Loucy (cell line): ENCODE results near the gene GALNT10.

Source experiments
- H2AFZ ChIP-seq: fragments of 200-600 bp; sonication (generic); 2 replicates; pipeline ENCODE4 v1.6.0; 2016; ENCODE audit warnings: antibody characterized with exemption, mild to moderate bottlenecking, low read length, moderate library complexity
- H3F3A ChIP-seq: fragments of 200-600 bp; 2 replicates; pipeline ENCODE4 v1.6.0; 2016; ENCODE audit warnings: antibody characterized with exemption, low read depth, mild to moderate bottlenecking
- H3K27me3 ChIP-seq: fragments of 200-600 bp; sonication (generic); 2 replicates; pipeline ENCODE4 v1.6.1; 2014; ENCODE audit warnings: low read length, mild to moderate bottlenecking; ENCODE audit not compliant: insufficient read depth, poor library complexity, severe bottlenecking
- H3K36me3 ChIP-seq: fragments of 200-600 bp; sonication (generic); 2 replicates; pipeline ENCODE4 v1.6.1; 2016; ENCODE audit warnings: low read length; ENCODE audit not compliant: insufficient read depth
- H3K4me1 ChIP-seq: fragments of 200-600 bp; sonication (generic); 2 replicates; pipeline ENCODE4 v1.5.1; 2014; ENCODE audit warnings: low read length, mild to moderate bottlenecking; ENCODE audit not compliant: insufficient read depth, poor library complexity, severe bottlenecking
- H3K4me2 ChIP-seq: fragments of 200-600 bp; sonication (generic); 2 replicates; pipeline ENCODE4 v1.6.0; 2014; ENCODE audit warnings: antibody characterized with exemption, low read length, low read depth, mild to moderate bottlenecking; ENCODE audit not compliant: poor library complexity, severe bottlenecking
- H3K4me3 ChIP-seq: fragments of 200-600 bp; sonication (generic); 2 replicates; pipeline ENCODE4 v1.5.1; 2014; ENCODE audit warnings: low read length, mild to moderate bottlenecking, mixed read lengths; ENCODE audit not compliant: poor library complexity, severe bottlenecking
- H3K79me2 ChIP-seq: fragments of 200-600 bp; sonication (generic); 2 replicates; pipeline ENCODE4 v1.6.1; 2014; ENCODE audit warnings: low read length; ENCODE audit not compliant: insufficient read depth
- H3K9ac ChIP-seq: fragments of 200-600 bp; sonication (generic); 2 replicates; pipeline ENCODE4 v1.6.0; 2014; ENCODE audit warnings: mild to moderate bottlenecking, low read depth, low read length, moderate library complexity; ENCODE audit not compliant: poor library complexity, severe bottlenecking
- H3K9me2 ChIP-seq: fragments of 200-600 bp; sonication (generic); replicated peaks from 2 replicates; pipeline ENCODE4 v1.6.1; 2016; ENCODE audit warnings: low read depth, low read length, mixed read lengths
- H3K9me3 ChIP-seq: fragments of 200-600 bp; sonication (generic); 2 replicates; pipeline ENCODE4 v1.6.1; 2014; ENCODE audit warnings: mild to moderate bottlenecking, antibody characterized with exemption, low read length, low read depth; ENCODE audit not compliant: insufficient read depth
- H4K20me1 ChIP-seq: fragments of 200-600 bp; sonication (generic); 2 replicates; pipeline ENCODE4 v1.6.0; 2014; ENCODE audit warnings: antibody characterized with exemption, low read length, mild to moderate bottlenecking; ENCODE audit not compliant: insufficient read depth, poor library complexity, severe bottlenecking
- CTCF ChIP-seq: fragments of 200-600 bp; sonication (generic); conservative IDR thresholded peaks from 2 replicates; pipeline ENCODE4 v1.5.1; 2014; ENCODE audit warnings: mild to moderate bottlenecking, antibody characterized with exemption, low read length
- EZH2phosphoT487 ChIP-seq: fragments of 200-600 bp; IDR thresholded peaks from 2 replicates; pipeline ENCODE4 v1.6.1; 2018; ENCODE audit warnings: antibody characterized with exemption, mild to moderate bottlenecking, moderate library complexity, borderline replicate concordance

The GALNT10 gene

GRCh38 chr5:154366353-154366752 lies 175.8 kb downstream of the GALNT10 start:
- H3F3A ChIP-seq, result no peaks in the 10 kb centered on the region
- H3K36me3 ChIP-seq, result no peaks in the 10 kb centered on the region
- H3K4me3 ChIP-seq, result no peak overlapping the region
- no peak overlapping the region for H3K9ac ChIP-seq
- no peak overlapping the region for H2AFZ ChIP-seq
- H3K9me3 ChIP-seq, result no peaks in the 10 kb centered on the region
- H3K4me2 ChIP-seq, result no peak overlapping the region
- H3K79me2 ChIP-seq, result no peaks in the 10 kb centered on the region
- H3K9me2 ChIP-seq, result no peaks in the 10 kb centered on the region
- no peaks in the 10 kb centered on the region for H4K20me1 ChIP-seq
- no peak for TF ChIP-seq CTCF
- TF ChIP-seq EZH2phosphoT487, result no peak
- H3K4me1 ChIP-seq, result no peaks in the 10 kb centered on the region
- no peaks in the 10 kb centered on the region for H3K27me3 ChIP-seq

- Histone ChIP-seq H4K20me1 (no peaks in the 10 kb centered on the region), H3K4me2 (no peak overlapping the region), H3F3A (no peaks in the 10 kb centered on the region), H3K36me3 (no peaks in the 10 kb centered on the region), H3K9me2 (no peaks in the 10 kb centered on the region), H3K79me2 (no peaks in the 10 kb centered on the region), H2AFZ (no peak overlapping the region), H3K4me1 (no peaks in the 10 kb centered on the region), H3K9me3 (no peaks in the 10 kb centered on the region), H3K27me3 (no peaks in the 10 kb centered on the region), H3K4me3 (no peak overlapping the region), H3K9ac (no peak overlapping the region)
- TF ChIP-seq CTCF (no peak), EZH2phosphoT487 (no peak)
These were observed 176.6 kb downstream of the GALNT10 start for GRCh38 chr5:154367101-154367500.

GRCh38 chr5:154368041-154368800 lies 177.7 kb downstream of the GALNT10 start:
- no peak overlapping the region for H2AFZ ChIP-seq
- H3K9ac ChIP-seq, result no peak overlapping the region
- no peaks in the 10 kb centered on the region for H3K36me3 ChIP-seq
- H3K27me3 ChIP-seq, result no peaks in the 10 kb centered on the region
- H3K4me2 ChIP-seq, result no peak overlapping the region
- H3K9me2 ChIP-seq, result no peaks in the 10 kb centered on the region
- H4K20me1 ChIP-seq, result no peaks in the 10 kb centered on the region
- TF ChIP-seq CTCF (no peak), EZH2phosphoT487 (no peak)
- H3K79me2 ChIP-seq, result no peaks in the 10 kb centered on the region
- H3K4me3 ChIP-seq, result no peak overlapping the region
- no peaks in the 10 kb centered on the region for H3K9me3 ChIP-seq
- no peaks in the 10 kb centered on the region for H3K4me1 ChIP-seq
- H3F3A ChIP-seq, result no peaks in the 10 kb centered on the region
